GM23248 (cell line): Measurements from ENCODE around the gene FGF14.

Experiments used
- EZH2 ChIP-seq: fragments of 200-600 bp; sonication (generic); IDR thresholded peaks from 2 replicates; pipeline ENCODE4 v1.6.1; 2018; ENCODE audit warnings: antibody characterized with exemption, mild to moderate bottlenecking; ENCODE audit not compliant: insufficient read depth, poor library complexity, severe bottlenecking
- EZH2phosphoT487 ChIP-seq: fragments of 200-600 bp; sonication (generic); IDR thresholded peaks from 2 replicates; pipeline ENCODE4 v1.6.1; 2018; ENCODE audit warnings: antibody characterized with exemption, moderate library complexity, mild to moderate bottlenecking, low read depth; ENCODE audit not compliant: insufficient read depth

GRCh38 chr13:102017248-102017647 is 384.6 kb downstream of the FGF14 start:
- TF ChIP-seq EZH2 (no peak), EZH2phosphoT487 (no peak)
